Activated CD4-positive, alpha-beta T cell treated with anti-CD3 and anti-CD28 coated beads, Interleukin-2, amount 10 ng/mL, durations not matched to agents 7 days and 5 days (primary cell): ENCODE data around the gene SAMD13. TPM values are rescaled to one million over a fixed set of nuclear protein-coding genes. Genes with fewer than 3 reads are reported as not detected.

Experiments
- CTCF ChIA-PET: fragments of 350-600 bp; sonication (Branson Sonifier 250); formaldehyde crosslinking; loops from one replicate; lab custom pipeline; 2021; ENCODE audit warnings: antibody characterized with exemption; lab: Charles Lee
- POLR2A ChIA-PET: fragments of 350-600 bp; sonication (Branson Sonifier 250); formaldehyde crosslinking; loops from one replicate; lab custom pipeline; 2021; ENCODE audit warnings: antibody characterized with exemption; lab: Charles Lee
- DNase-seq: peaks from one replicate; pipeline ENCODE4 v3.0.0-alpha.2; 2020
- H3K27ac Mint-ChIP-seq: one replicate; pipeline ENCODE4 v1.8.0; 2021; ENCODE audit warnings: mild to moderate bottlenecking, moderate library complexity, mixed read lengths
- H3K27me3 Mint-ChIP-seq: one replicate; pipeline ENCODE4 v1.8.0; 2021; ENCODE audit warnings: mixed read lengths
- H3K36me3 Mint-ChIP-seq: one replicate; pipeline ENCODE4 v1.8.0; 2021; ENCODE audit warnings: low read depth, mixed read lengths
- H3K4me1 Mint-ChIP-seq: one replicate; pipeline ENCODE4 v1.8.0; 2021; ENCODE audit warnings: mixed read lengths
- H3K4me3 Mint-ChIP-seq: one replicate; pipeline ENCODE4 v1.8.0; 2021; ENCODE audit warnings: mild to moderate bottlenecking, moderate library complexity, mixed read lengths
- H3K9me3 Mint-ChIP-seq: one replicate; pipeline ENCODE4 v1.8.0; 2021; ENCODE audit warnings: mixed read lengths
- total RNA-seq, 2 experiments: library from RNA; stranded (reverse); gene quantifications; one replicate each; pipeline ENCODE4 v1.2.3, GENCODE V29; 2021

The SAMD13 gene
- total RNA-seq, 2 experiments from 2014 or later, result 0.15 to 0.23 TPM

DNA sequence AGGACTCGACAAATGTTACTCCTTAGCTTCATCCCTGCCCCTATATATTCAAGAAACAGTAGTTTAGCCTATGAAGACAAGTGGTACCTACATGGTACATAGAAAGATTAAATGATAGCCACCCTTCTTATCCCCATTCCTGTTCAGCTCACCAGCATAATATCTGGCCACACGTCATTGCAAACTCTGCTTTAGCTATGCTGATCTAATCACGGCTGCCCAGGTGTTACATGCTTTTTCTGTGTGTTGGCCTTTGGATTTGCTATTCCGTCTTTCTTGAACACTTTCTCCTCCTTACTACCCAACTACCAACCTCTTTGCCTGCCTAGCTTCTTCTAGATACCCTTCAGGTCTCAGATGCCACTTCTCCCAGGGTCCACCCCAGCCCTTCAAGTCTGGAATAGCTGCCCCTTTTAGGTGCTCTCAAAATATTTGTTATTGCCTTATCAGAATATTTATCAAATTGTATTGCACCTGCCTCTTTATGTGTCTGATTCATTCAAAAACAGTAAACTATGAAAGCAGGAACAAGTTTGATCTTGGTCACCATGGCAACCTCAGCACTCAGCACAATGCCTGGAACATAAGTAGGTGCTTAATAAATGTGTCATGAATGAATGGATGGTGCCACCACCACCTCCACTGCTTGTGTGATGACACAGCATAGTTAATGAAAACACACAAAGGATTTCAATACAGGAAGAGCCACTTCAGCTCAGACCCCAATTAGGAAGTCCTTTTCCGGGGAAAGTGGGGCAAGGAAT is 85.4 kb downstream of the SAMD13 start:
- no peak for DNase-seq
- Mint-ChIP-seq H3K27ac (no peak overlapping the region), H3K36me3 (no peaks in the 10 kb centered on the region), H3K27me3 (peaks cover 6% of the 10 kb centered on the region), H3K4me3 (no peak overlapping the region), H3K4me1 (no peaks in the 10 kb centered on the region), H3K9me3 (no peaks in the 10 kb centered on the region)
- ChIA-PET POLR2A (no interaction called here), CTCF (interaction anchor here (1.2 to 2.0 kb wide), 2 partner anchors 10 to 12 kb away, joined by 3 to 5 read pairs; no protein-coding TSS in a partner anchor)

- CTCF ChIA-PET, result interaction anchor here (1.2 to 2.0 kb wide), 2 partner anchors 10 to 11 kb away, joined by 3 to 5 read pairs; no protein-coding TSS in a partner anchor
- Mint-ChIP-seq H3K9me3 (no peaks in the 10 kb centered on the region), H3K4me1 (no peaks in the 10 kb centered on the region), H3K4me3 (no peak overlapping the region), H3K27ac (no peak overlapping the region), H3K27me3 (peaks cover 3% of the 10 kb centered on the region), H3K36me3 (no peaks in the 10 kb centered on the region)
- DNase-seq, result no peak
- POLR2A ChIA-PET, result no interaction called here
Observed at GRCh38 chr1:84387480-84388163, 86.1 kb downstream of the SAMD13 start.

GRCh38 chr1:84390226-84390625 is 88.7 kb downstream of the SAMD13 start:
- Mint-ChIP-seq H3K9me3 (no peaks in the 10 kb centered on the region), H3K27me3 (peaks cover 6% of the 10 kb centered on the region), H3K36me3 (no peaks in the 10 kb centered on the region), H3K27ac (no peak overlapping the region), H3K4me3 (no peak overlapping the region), H3K4me1 (no peaks in the 10 kb centered on the region)
- POLR2A ChIA-PET, result interaction anchor here (0.6 kb wide), 1 partner anchor 21 kb away, joined by 5 read pairs; no protein-coding TSS in a partner anchor
- CTCF ChIA-PET, result interaction anchor here (0.9 to 1.4 kb wide), 4 partner anchors 12 to 489 kb away, joined by 3 to 5 read pairs (median 3); no protein-coding TSS in a partner anchor
- DNase-seq, result no peak

- POLR2A ChIA-PET, result no interaction called here
Observed at GRCh38 chr1:84398175-84399155, 97.0 kb downstream of the SAMD13 start, which contains the start of gene DNASE2B. Gene DNASE2B, plus strand, starts transcription at chr1:84398484. Its CDS starts 81 bp downstream, at chr1:84398565.

More at GRCh38 chr1:84398175-84399155, 97.0 kb downstream of the SAMD13 start, which contains the start of gene DNASE2B:
- Mint-ChIP-seq H3K36me3 (no peaks in the 10 kb centered on the region), H3K27ac (no peak within 1 kb of the TSS), H3K4me3 (no peak within 1 kb of the TSS), H3K4me1 (no peaks in the 10 kb centered on the region), H3K9me3 (no peaks in the 10 kb centered on the region), H3K27me3 (peaks cover 6% of the 10 kb centered on the region)
- CTCF ChIA-PET, result interaction anchor here (0.6 to 1.5 kb wide), 2 partner anchors 11 to 88 kb away, joined by 3 to 5 read pairs; no protein-coding TSS in a partner anchor
- DNase-seq, result no peak

Other genes starting within 250 kb of the SAMD13 start
- 100 to 1,000 TPM; 108 to 119 TPM for gene PRKACB, start 157.4 kb upstream of the SAMD13 start, total RNA-seq
- not detected for gene DNASE2B, start 96.8 kb downstream of the SAMD13 start, total RNA-seq
- gene RPF1, start 177.6 kb downstream of the SAMD13 start, total RNA-seq, result 10 to 100 TPM; 37.3 to 45.7 TPM
- gene SPATA1, start 204.7 kb downstream of the SAMD13 start, total RNA-seq, result 1 to 10 TPM; 1.7 to 2.3 TPM
- gene GNG5, start 204.9 kb downstream of the SAMD13 start, total RNA-seq, result 100 to 1,000 TPM in 1 of 2 experiments, 10 to 100 TPM in 1; 90.1 to 113 TPM